Gastroesophageal sphincter (tissue), 3 donors: ENCODE measurements around the gene MRPL11.

Experiments
- POLR2A ChIP-seq, 2 donors: fragments of 450-650 bp; IDR thresholded peaks; one replicate each; pipeline ENCODE4 v1.6.1; 2017; ENCODE audit warnings: antibody characterized with exemption in 2 of 2, mild to moderate bottlenecking in 2 of 2, moderate library complexity in 1 of 2
- TF ChIP-seq, protein P1 (sequence below), 4 experiments: fragments of 200-600 bp in 2 of 4; fragments of 450-650 bp in 2 of 4; sonication (generic) in 1 of 4; IDR thresholded peaks; one replicate each; pipeline ENCODE4 v1.5.1; 2017 to 2019; ENCODE audit warnings: antibody characterized with exemption in 4 of 4, mild to moderate bottlenecking in 2 of 4, moderate library complexity in 2 of 4

DNA sequence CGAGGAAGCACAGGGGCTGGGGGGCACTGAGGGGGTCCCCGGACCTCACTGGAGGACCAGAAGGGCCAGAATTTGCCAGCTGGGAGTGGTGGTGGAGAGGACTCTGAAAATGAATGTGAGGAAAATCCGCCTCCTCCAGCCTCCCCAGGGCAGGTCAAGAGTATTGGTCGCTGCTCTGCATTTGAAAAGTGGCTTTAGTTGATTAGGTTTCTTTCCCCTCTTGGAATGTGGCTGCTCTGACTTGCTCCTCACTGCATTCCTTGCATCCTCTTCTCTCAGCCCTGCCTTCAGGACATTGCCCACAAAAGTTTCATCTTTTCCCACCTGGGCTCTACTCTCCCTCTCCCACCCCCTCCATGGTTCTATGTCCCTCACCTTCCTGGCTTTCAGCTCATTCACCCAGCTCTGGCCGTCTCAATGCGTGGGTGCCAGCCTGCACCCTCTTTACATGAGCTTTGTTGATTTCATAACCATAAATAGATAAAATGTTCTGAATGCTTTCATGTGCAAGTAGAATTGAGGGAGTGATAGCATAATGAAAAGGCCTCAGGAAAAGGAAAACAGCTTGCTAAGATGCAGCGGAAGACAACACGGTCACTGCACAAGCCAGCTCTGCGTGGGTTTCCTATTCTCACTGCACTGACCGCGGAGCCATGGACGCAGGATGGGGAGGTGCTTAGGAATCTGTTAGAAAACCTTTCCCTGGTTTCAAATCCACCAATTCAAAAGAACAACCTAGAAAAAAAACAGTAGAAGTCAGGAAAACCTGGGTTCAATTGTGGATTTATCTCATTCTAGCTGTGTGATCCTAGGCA, 24.3 kb downstream of the MRPL11 start:
- TF ChIP-seq POLR2A (IDR thresholded peaks at IDR 0.05) = no peak
- TF ChIP-seq, protein P1, sequence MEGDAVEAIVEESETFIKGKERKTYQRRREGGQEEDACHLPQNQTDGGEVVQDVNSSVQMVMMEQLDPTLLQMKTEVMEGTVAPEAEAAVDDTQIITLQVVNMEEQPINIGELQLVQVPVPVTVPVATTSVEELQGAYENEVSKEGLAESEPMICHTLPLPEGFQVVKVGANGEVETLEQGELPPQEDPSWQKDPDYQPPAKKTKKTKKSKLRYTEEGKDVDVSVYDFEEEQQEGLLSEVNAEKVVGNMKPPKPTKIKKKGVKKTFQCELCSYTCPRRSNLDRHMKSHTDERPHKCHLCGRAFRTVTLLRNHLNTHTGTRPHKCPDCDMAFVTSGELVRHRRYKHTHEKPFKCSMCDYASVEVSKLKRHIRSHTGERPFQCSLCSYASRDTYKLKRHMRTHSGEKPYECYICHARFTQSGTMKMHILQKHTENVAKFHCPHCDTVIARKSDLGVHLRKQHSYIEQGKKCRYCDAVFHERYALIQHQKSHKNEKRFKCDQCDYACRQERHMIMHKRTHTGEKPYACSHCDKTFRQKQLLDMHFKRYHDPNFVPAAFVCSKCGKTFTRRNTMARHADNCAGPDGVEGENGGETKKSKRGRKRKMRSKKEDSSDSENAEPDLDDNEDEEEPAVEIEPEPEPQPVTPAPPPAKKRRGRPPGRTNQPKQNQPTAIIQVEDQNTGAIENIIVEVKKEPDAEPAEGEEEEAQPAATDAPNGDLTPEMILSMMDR (IDR thresholded peaks at IDR 0.05) = no peak
